Mesodermal cell (in vitro differentiated cells): ENCODE results near the gene CLPTM1L. TPM values are rescaled to one million over a fixed set of nuclear protein-coding genes. Genes with fewer than 3 reads are reported as not detected.

Source experiments
- H3K27ac ChIP-seq: 2 replicates; pipeline ENCODE4 v1.7.0; 2013; ENCODE audit warnings: mild to moderate bottlenecking, low read depth, low read length, moderate library complexity; ENCODE audit not compliant: severe bottlenecking
- H3K36me3 ChIP-seq: 2 replicates; pipeline ENCODE4 v1.7.1; 2013; ENCODE audit warnings: mild to moderate bottlenecking, low read length, moderate library complexity; ENCODE audit not compliant: control insufficient read depth, insufficient read depth
- H3K4me1 ChIP-seq: one replicate; pipeline ENCODE4 v1.7.1; 2013; ENCODE audit warnings: mild to moderate bottlenecking, low read length; ENCODE audit not compliant: insufficient read depth, control insufficient read depth, poor library complexity, severe bottlenecking
- H3K4me3 ChIP-seq: 2 replicates; pipeline ENCODE4 v1.7.0; 2013; ENCODE audit warnings: low read length, control low read depth, mild to moderate bottlenecking; ENCODE audit not compliant: insufficient read depth, poor library complexity, severe bottlenecking; ENCODE audit errors: extremely low read depth
- H3K9me3 ChIP-seq: 2 replicates; pipeline ENCODE4 v1.7.1; 2013; ENCODE audit warnings: mild to moderate bottlenecking, low read length, moderate library complexity; ENCODE audit not compliant: control insufficient read depth
- WGBS, 2 experiments: methylation state at CpG; one replicate each; pipeline ENCODE4 v1.1.5; 2013; ENCODE audit warnings: missing lambda C conversion rate in 2 of 2; ENCODE audit not compliant: insufficient coverage in 2 of 2; 5-methylcytosine and 5-hydroxymethylcytosine counted together
- polyA plus RNA-seq, 2 experiments: library from polyadenylated mRNA; stranded (reverse); fragments of 50-300 nt; gene quantifications; one replicate each; pipeline ENCODE4 v1.2.3, GENCODE V29; 2013

The CLPTM1L gene
- polyA plus RNA-seq (2013, experiment 1 of 2): 105 TPM
- 97.3 TPM for polyA plus RNA-seq (2013, experiment 2 of 2)

- WGBS, 2 experiments: 4 to 6% methylated on average over 63 to 78 of the region's 87 CpGs
- Histone ChIP-seq H3K36me3 (peaks cover 34% of the 10 kb centered on the region), H3K4me1 (peaks cover 13% of the 10 kb centered on the region), H3K4me3 (peak within 1 kb of the TSS; percentile 90), H3K27ac (peak within 1 kb of the TSS; percentile 59), H3K9me3 (no peaks in the 10 kb centered on the region)
These were observed at the start of gene CLPTM1L for GRCh38 chr5:1344975-1345838. Gene CLPTM1L, minus strand, starts transcription at chr5:1345099. Its CDS starts 258 bp downstream, at chr5:1344841.

GRCh38 chr5:1393571-1394501 lies 48.9 kb upstream of the CLPTM1L start:
- Histone ChIP-seq H3K36me3 (no peaks in the 10 kb centered on the region), H3K9me3 (no peaks in the 10 kb centered on the region), H3K4me3 (no peak overlapping the region), H3K27ac (no peak overlapping the region), H3K4me1 (no peaks in the 10 kb centered on the region)
- 81 to 83% methylated on average over 29 to 36 of the region's 36 CpGs for WGBS, 2 experiments

- Histone ChIP-seq H3K27ac (no peak overlapping the region), H3K4me3 (no peak overlapping the region), H3K4me1 (no peaks in the 10 kb centered on the region), H3K36me3 (no peaks in the 10 kb centered on the region), H3K9me3 (no peaks in the 10 kb centered on the region)
- WGBS, 2 experiments: 79 to 80% methylated on average over 20 to 22 of the region's 22 CpGs
These were observed 48.1 kb upstream of the CLPTM1L start for GRCh38 chr5:1392801-1393565.

- WGBS, 2 experiments: 76 to 80% methylated on average over 8 to 9 of the region's 11 CpGs
- no peak overlapping the region for H3K4me3 ChIP-seq
- no peaks in the 10 kb centered on the region for H3K36me3 ChIP-seq
- no peaks in the 10 kb centered on the region for H3K4me1 ChIP-seq
- H3K9me3 ChIP-seq: no peaks in the 10 kb centered on the region
- H3K27ac ChIP-seq: no peak overlapping the region
These were observed 47.4 kb upstream of the CLPTM1L start for GRCh38 chr5:1392261-1392660.

GRCh38 chr5:1391691-1392090 lies 46.8 kb upstream of the CLPTM1L start:
- H3K9me3 ChIP-seq: no peaks in the 10 kb centered on the region
- WGBS, 2 experiments: 82 to 85% methylated on average over 9 to 11 of the region's 11 CpGs
- no peaks in the 10 kb centered on the region for H3K4me1 ChIP-seq
- no peaks in the 10 kb centered on the region for H3K36me3 ChIP-seq
- no peak overlapping the region for H3K4me3 ChIP-seq
- H3K27ac ChIP-seq: no peak overlapping the region

- H3K4me1 ChIP-seq: no peaks in the 10 kb centered on the region
- no peaks in the 10 kb centered on the region for H3K9me3 ChIP-seq
- no peak overlapping the region for H3K4me3 ChIP-seq
- H3K27ac ChIP-seq: no peak overlapping the region
- no peaks in the 10 kb centered on the region for H3K36me3 ChIP-seq
- 83 to 84% methylated on average over 20 to 21 of the region's 21 CpGs for whole genome bisulfite sequencing, 2 experiments
These were observed 46.1 kb upstream of the CLPTM1L start for GRCh38 chr5:1390861-1391600.

GRCh38 chr5:1390333-1390732 lies 45.4 kb upstream of the CLPTM1L start:
- Histone ChIP-seq H3K9me3 (no peaks in the 10 kb centered on the region), H3K27ac (no peak overlapping the region), H3K36me3 (no peaks in the 10 kb centered on the region), H3K4me1 (no peaks in the 10 kb centered on the region), H3K4me3 (no peak overlapping the region)
- WGBS, 2 experiments: 77 to 79% methylated on average over 7 of the region's 7 CpGs

- H3K4me3 ChIP-seq: no peak overlapping the region
- no peaks in the 10 kb centered on the region for H3K4me1 ChIP-seq
- no peaks in the 10 kb centered on the region for H3K36me3 ChIP-seq
- H3K9me3 ChIP-seq: no peaks in the 10 kb centered on the region
- 80 to 81% methylated on average over 4 of the region's 4 CpGs for WGBS, 2 experiments
- H3K27ac ChIP-seq: no peak overlapping the region
These were observed 43.6 kb upstream of the CLPTM1L start for GRCh38 chr5:1388383-1388967.

- Histone ChIP-seq H3K27ac (no peak overlapping the region), H3K36me3 (no peaks in the 10 kb centered on the region)
- 82 to 90% methylated on average over 3 to 5 of the region's 5 CpGs for WGBS, 2 experiments
These were observed 43.0 kb upstream of the CLPTM1L start for GRCh38 chr5:1387876-1388275.

More at GRCh38 chr5:1387876-1388275, 43.0 kb upstream of the CLPTM1L start:
- H3K4me1 ChIP-seq: no peaks in the 10 kb centered on the region
- H3K4me3 ChIP-seq: no peak overlapping the region
- no peaks in the 10 kb centered on the region for H3K9me3 ChIP-seq
